H9 (cell line): ENCODE results near the gene TRPC4AP. TPM values are rescaled to one million over a fixed set of nuclear protein-coding genes. Genes with fewer than 3 reads are reported as not detected.

ENCODE experiments used
- DNase-seq: peaks from one replicate; pipeline ENCODE4 v3.0.0-alpha.2; 2017
- H2AFZ ChIP-seq: one replicate; pipeline ENCODE4 v1.6.1; 2013; ENCODE audit warnings: mild to moderate bottlenecking, low read length, control low read depth, moderate library complexity
- H2AK5ac ChIP-seq: 2 replicates; pipeline ENCODE4 v1.6.1; 2013; ENCODE audit warnings: low read length, control low read depth, mixed read lengths; ENCODE audit not compliant: insufficient read length
- H2BK120ac ChIP-seq: one replicate; pipeline ENCODE4 v1.6.1; 2013; ENCODE audit warnings: low read depth, mild to moderate bottlenecking, low read length, control low read depth, inconsistent platforms; ENCODE audit not compliant: poor library complexity, severe bottlenecking
- H2BK12ac ChIP-seq: 2 replicates; pipeline ENCODE4 v1.6.1; 2013; ENCODE audit warnings: low read length, control low read depth, mixed read lengths, low read depth; ENCODE audit not compliant: insufficient read length
- H2BK15ac ChIP-seq: 2 replicates; pipeline ENCODE4 v1.6.1; 2013; ENCODE audit warnings: low read depth, low read length, control low read depth
- H2BK20ac ChIP-seq: one replicate; pipeline ENCODE4 v1.6.1; 2013; ENCODE audit warnings: low read depth, mild to moderate bottlenecking, low read length, control low read depth, inconsistent platforms; ENCODE audit not compliant: poor library complexity, severe bottlenecking
- H2BK5ac ChIP-seq: 2 replicates; pipeline ENCODE4 v1.6.1; 2013; ENCODE audit warnings: low read length, control low read depth, mixed read lengths; ENCODE audit not compliant: insufficient read length
- H3K14ac ChIP-seq: 2 replicates; pipeline ENCODE4 v1.6.1; 2013; ENCODE audit warnings: low read length, control low read depth; ENCODE audit not compliant: insufficient read depth
- H3K18ac ChIP-seq: 2 replicates; pipeline ENCODE4 v1.6.1; 2013; ENCODE audit warnings: low read depth, mild to moderate bottlenecking, mixed read lengths, low read length, control low read depth; ENCODE audit not compliant: insufficient read length
- H3K23ac ChIP-seq: 2 replicates; pipeline ENCODE4 v1.6.1; 2013; ENCODE audit warnings: low read length, control low read depth, mixed read lengths, low read depth; ENCODE audit not compliant: insufficient read length
- H3K23me2 ChIP-seq: 2 replicates; pipeline ENCODE4 v1.6.1; 2013; ENCODE audit warnings: low read depth, mild to moderate bottlenecking, mixed read lengths, low read length, control low read depth; ENCODE audit not compliant: insufficient read length, poor library complexity, severe bottlenecking
- H3K27ac ChIP-seq: 2 replicates; pipeline ENCODE4 v1.5.1; 2013; ENCODE audit warnings: low read length, control low read depth, mixed read lengths, low read depth; ENCODE audit not compliant: insufficient read length
- H3K27me3 ChIP-seq: 2 replicates; pipeline ENCODE4 v1.6.1; 2013; ENCODE audit warnings: low read length, control low read depth, inconsistent platforms; ENCODE audit not compliant: insufficient read depth
- H3K4ac ChIP-seq: 2 replicates; pipeline ENCODE4 v1.6.1; 2013; ENCODE audit warnings: low read depth, mild to moderate bottlenecking, control low read depth, inconsistent platforms, low read length, moderate library complexity
- H3K4me1 ChIP-seq: 2 replicates; pipeline ENCODE4 v1.6.1; 2013; ENCODE audit warnings: low read length, control low read depth, inconsistent platforms; ENCODE audit not compliant: insufficient read depth
- H3K4me2 ChIP-seq: 2 replicates; pipeline ENCODE4 v1.6.1; 2013; ENCODE audit warnings: low read length, control low read depth, mixed read lengths; ENCODE audit not compliant: insufficient read length, insufficient read depth
- H3K56ac ChIP-seq: 2 replicates; pipeline ENCODE4 v1.6.1; 2013; ENCODE audit warnings: low read depth, mild to moderate bottlenecking, mixed read lengths, low read length, control low read depth; ENCODE audit not compliant: insufficient read length
- H3K79me1 ChIP-seq: 2 replicates; pipeline ENCODE4 v1.6.1; 2013; ENCODE audit warnings: low read depth, mild to moderate bottlenecking, moderate library complexity, low read length, control low read depth, inconsistent platforms; ENCODE audit not compliant: insufficient read depth, poor library complexity, severe bottlenecking
- H3K79me2 ChIP-seq: 2 replicates; pipeline ENCODE4 v1.6.1; 2013; ENCODE audit warnings: low read length, control low read depth, inconsistent platforms; ENCODE audit not compliant: insufficient read depth
- H3K9ac ChIP-seq: 2 replicates; pipeline ENCODE4 v1.6.1; 2013; ENCODE audit warnings: low read length, control low read depth, mixed read lengths; ENCODE audit not compliant: insufficient read length; ENCODE audit errors: extremely low read depth
- H3K9me3 ChIP-seq: one replicate; pipeline ENCODE4 v1.6.1; 2013; ENCODE audit warnings: low read depth, low read length, inconsistent platforms; ENCODE audit not compliant: control insufficient read depth
- H3T11ph ChIP-seq: one replicate; pipeline ENCODE4 v1.6.1; 2013; ENCODE audit warnings: mild to moderate bottlenecking, low read length, control low read depth, inconsistent platforms
- H4K20me1 ChIP-seq: one replicate; pipeline ENCODE4 v1.6.1; 2013; ENCODE audit not compliant: control insufficient read depth, insufficient read length, insufficient read depth
- H4K5ac ChIP-seq: 2 replicates; pipeline ENCODE4 v1.6.1; 2013; ENCODE audit warnings: low read depth, mild to moderate bottlenecking, mixed read lengths, low read length, control low read depth; ENCODE audit not compliant: insufficient read length
- H4K8ac ChIP-seq: replicated peaks from 2 replicates; pipeline ENCODE4 v1.6.1; 2013; ENCODE audit warnings: low read length, control low read depth, mixed read lengths, low read depth; ENCODE audit not compliant: insufficient read length
- H4K91ac ChIP-seq: 2 replicates; pipeline ENCODE4 v1.6.1; 2013; ENCODE audit warnings: low read depth, mild to moderate bottlenecking, moderate library complexity, mixed read lengths, low read length, control low read depth; ENCODE audit not compliant: insufficient read length
- H3K27ac Mint-ChIP-seq, 3 experiments: 2 replicates in 2 of 3; 3 replicates in 1 of 3; pipeline ENCODE4 v1.8.0; 2020 to 2021; ENCODE audit warnings: mixed read lengths in 3 of 3, mild to moderate bottlenecking in 1 of 3, moderate library complexity in 1 of 3
- H3K27me3 Mint-ChIP-seq: 2 replicates; pipeline ENCODE4 v1.8.0; 2021; ENCODE audit warnings: low read depth, mild to moderate bottlenecking, moderate library complexity, mixed read lengths
- H3K36me3 Mint-ChIP-seq, 3 experiments: 2 replicates in 2 of 3; 3 replicates in 1 of 3; pipeline ENCODE4 v1.8.0; 2020 to 2021; ENCODE audit warnings: low read depth in 3 of 3, mixed read lengths in 3 of 3; ENCODE audit not compliant: insufficient read depth in 1 of 3
- H3K4me1 Mint-ChIP-seq, 2 experiments: 2 replicates each; pipeline ENCODE4 v1.8.0; 2020; ENCODE audit warnings: mixed read lengths in 2 of 2
- H3K4me3 Mint-ChIP-seq, 2 experiments: 2 replicates in 1 of 2; 3 replicates in 1 of 2; pipeline ENCODE4 v1.8.0; 2020 to 2021; ENCODE audit warnings: mild to moderate bottlenecking in 2 of 2, mixed read lengths in 2 of 2, moderate library complexity in 1 of 2
- H3K9me3 Mint-ChIP-seq, 2 experiments: 2 replicates in 1 of 2; 3 replicates in 1 of 2; pipeline ENCODE4 v1.8.0; 2020; ENCODE audit warnings: mild to moderate bottlenecking in 2 of 2, mixed read lengths in 2 of 2, moderate library complexity in 1 of 2
- WGBS: extraction: QIAGEN DNeasy Blood & Tissue Kit; methylation state at CpG from one replicate; pipeline ENCODE4 v1.1.7; 2013; ENCODE audit warnings: missing lambda C conversion rate, low lambda C conversion rate, mixed read lengths; ENCODE audit not compliant: insufficient read length; ENCODE audit errors: extremely low coverage; 5-methylcytosine and 5-hydroxymethylcytosine counted together
- total RNA-seq: library from RNA; stranded (reverse); gene quantifications from 2 replicates; pipeline ENCODE4 v1.2.1, GENCODE V29; 2021
- TF ChIP-seq, protein P1 (sequence below): fragments of 200-600 bp; sonication (generic); conservative IDR thresholded peaks from 3 replicates; pipeline ENCODE4 v1.8.0; 2021; ENCODE audit warnings: antibody characterized with exemption, mild to moderate bottlenecking

TRPC4AP gene
- total RNA-seq, 1 experiment from 2014 or later: 93.9 TPM

DNA sequence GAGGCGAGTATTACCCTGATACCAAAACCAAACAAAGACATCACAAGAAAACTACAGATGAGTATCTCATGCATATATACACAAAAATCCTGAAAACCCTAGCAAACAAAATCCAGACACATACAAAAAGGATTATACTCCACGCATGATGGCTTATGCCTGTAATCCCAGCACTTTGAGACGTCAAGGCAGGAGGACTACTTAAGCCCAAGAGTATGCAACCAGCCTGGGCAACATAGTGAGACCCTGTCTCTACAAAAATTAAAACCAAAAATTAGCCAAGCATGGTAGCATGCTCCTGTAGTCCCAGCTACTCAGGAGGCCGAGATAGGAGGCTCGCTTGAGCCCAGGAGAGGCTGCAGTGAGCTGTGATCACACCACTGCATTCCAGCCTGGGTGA is 32.4 kb downstream of the TRPC4AP start:
- Histone ChIP-seq H3K23ac (no peak overlapping the region), H3K56ac (no peak overlapping the region), H4K8ac (no peak overlapping the region), H3K4ac (no peak overlapping the region), H2BK20ac (no peak overlapping the region), H2BK12ac (no peak overlapping the region), H3K4me2 (no peak overlapping the region), H2BK120ac (no peak overlapping the region), H4K91ac (no peak overlapping the region), H2BK5ac (no peak overlapping the region), H2AFZ (no peak overlapping the region), H3K79me1 (peaks cover 7% of the 10 kb centered on the region), H3T11ph (no peak overlapping the region), H3K23me2 (no peaks in the 10 kb centered on the region), H3K18ac (no peak overlapping the region), H3K9ac (no peak overlapping the region), H2BK15ac (no peak overlapping the region), H4K5ac (no peak overlapping the region), H3K9me3 (no peaks in the 10 kb centered on the region), H3K79me2 (no peaks in the 10 kb centered on the region; the same call in 1 of the 2 replicates), H3K27me3 (no peaks in the 10 kb centered on the region), H4K20me1 (no peaks in the 10 kb centered on the region), H2AK5ac (no peak overlapping the region), H3K4me1 (no peaks in the 10 kb centered on the region; the same call in 1 of the 2 replicates), H3K27ac (no peak overlapping the region), H3K14ac (no peak overlapping the region)
- Mint-ChIP-seq H3K27me3 (no peaks in the 10 kb centered on the region), H3K27ac (no peak overlapping the region), H3K4me1 (peaks cover 6 to 8% of the 10 kb centered on the region in 2 experiments), H3K4me3 (no peak overlapping the region), H3K36me3 (peaks cover 4 to 15% (median 4%) of the 10 kb centered on the region in 3 experiments; a peak in 5 of 7 replicates), H3K9me3 (no peaks in the 10 kb centered on the region)
- no peak for DNase-seq
- TF ChIP-seq, protein P1, sequence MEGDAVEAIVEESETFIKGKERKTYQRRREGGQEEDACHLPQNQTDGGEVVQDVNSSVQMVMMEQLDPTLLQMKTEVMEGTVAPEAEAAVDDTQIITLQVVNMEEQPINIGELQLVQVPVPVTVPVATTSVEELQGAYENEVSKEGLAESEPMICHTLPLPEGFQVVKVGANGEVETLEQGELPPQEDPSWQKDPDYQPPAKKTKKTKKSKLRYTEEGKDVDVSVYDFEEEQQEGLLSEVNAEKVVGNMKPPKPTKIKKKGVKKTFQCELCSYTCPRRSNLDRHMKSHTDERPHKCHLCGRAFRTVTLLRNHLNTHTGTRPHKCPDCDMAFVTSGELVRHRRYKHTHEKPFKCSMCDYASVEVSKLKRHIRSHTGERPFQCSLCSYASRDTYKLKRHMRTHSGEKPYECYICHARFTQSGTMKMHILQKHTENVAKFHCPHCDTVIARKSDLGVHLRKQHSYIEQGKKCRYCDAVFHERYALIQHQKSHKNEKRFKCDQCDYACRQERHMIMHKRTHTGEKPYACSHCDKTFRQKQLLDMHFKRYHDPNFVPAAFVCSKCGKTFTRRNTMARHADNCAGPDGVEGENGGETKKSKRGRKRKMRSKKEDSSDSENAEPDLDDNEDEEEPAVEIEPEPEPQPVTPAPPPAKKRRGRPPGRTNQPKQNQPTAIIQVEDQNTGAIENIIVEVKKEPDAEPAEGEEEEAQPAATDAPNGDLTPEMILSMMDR: no peak
- no CpG with 5 or more reads among the region's 5 CpGs for WGBS
